Activated T-helper 1 cell treated with Interleukin-2 at 50 U/mL for 16 hours (primary cell): ENCODE data around the gene DOCK4.

Source experiments
- DNase-seq: peaks from one replicate; pipeline ENCODE4 v3.0.0-alpha.2; 2020; ENCODE audit warnings: low read depth

The DOCK4 gene

GRCh38 chr7:111760043-111760442 lies 446.2 kb downstream of the DOCK4 start:
- DNase-seq = no peak

- no peak for DNase-seq
These were observed 447.9 kb downstream of the DOCK4 start for GRCh38 chr7:111758332-111758731.

GRCh38 chr7:111756687-111757178 lies 449.5 kb downstream of the DOCK4 start:
- DNase-seq = no peak

GRCh38 chr7:111755383-111755782 lies 450.8 kb downstream of the DOCK4 start:
- no peak for DNase-seq

GRCh38 chr7:111753968-111754367 lies 452.2 kb downstream of the DOCK4 start:
- DNase-seq = no peak

- DNase-seq = peak; percentile 4
These were observed 454.1 kb downstream of the DOCK4 start for GRCh38 chr7:111752022-111752582.

GRCh38 chr7:111750878-111751277 lies 455.3 kb downstream of the DOCK4 start:
- DNase-seq = no peak

GRCh38 chr7:111750228-111750627 lies 456.0 kb downstream of the DOCK4 start:
- no peak for DNase-seq

GRCh38 chr7:111749625-111750024 lies 456.6 kb downstream of the DOCK4 start:
- no peak for DNase-seq

- no peak for DNase-seq
These were observed 458.5 kb downstream of the DOCK4 start for GRCh38 chr7:111747718-111748117.

GRCh38 chr7:111746950-111747349 lies 459.2 kb downstream of the DOCK4 start:
- DNase-seq = no peak

- no peak for DNase-seq
These were observed 461.6 kb downstream of the DOCK4 start for GRCh38 chr7:111744501-111745155.

GRCh38 chr7:111743244-111743847 lies 462.9 kb downstream of the DOCK4 start:
- no peak for DNase-seq

GRCh38 chr7:111741811-111742240 lies 464.4 kb downstream of the DOCK4 start:
- DNase-seq = peak; percentile 3

GRCh38 chr7:111740942-111741341 lies 465.3 kb downstream of the DOCK4 start:
- no peak for DNase-seq

- DNase-seq = no peak
These were observed 469.7 kb downstream of the DOCK4 start for GRCh38 chr7:111736552-111736874.

- no peak for DNase-seq
These were observed 470.3 kb downstream of the DOCK4 start for GRCh38 chr7:111735661-111736551.

- DNase-seq = no peak
These were observed 471.1 kb downstream of the DOCK4 start for GRCh38 chr7:111734954-111735660.

GRCh38 chr7:111732923-111733322 lies 473.3 kb downstream of the DOCK4 start:
- no peak for DNase-seq

- no peak for DNase-seq
These were observed 475.5 kb downstream of the DOCK4 start for GRCh38 chr7:111730476-111731300.

GRCh38 chr7:111730057-111730456 lies 476.1 kb downstream of the DOCK4 start:
- DNase-seq = no peak
